PC-9 (cell line): Measurements from ENCODE around the gene PIGB.
"Not testable (repeated sequence)": the region's sequence is repeated elsewhere in the genome, so short reads cannot be mapped to it uniquely, and the experiment has no call there.

Experiments used
- EZH2 ChIP-seq: fragments of 200-600 bp; sonication (generic); IDR thresholded peaks from 2 replicates; pipeline ENCODE4 v1.8.0; 2017; ENCODE audit warnings: antibody characterized with exemption, low read depth
- TF ChIP-seq, protein P1 (sequence below): fragments of 200-600 bp; sonication (generic); conservative IDR thresholded peaks from 2 replicates; pipeline ENCODE4 v1.6.1; 2017; ENCODE audit warnings: mixed run types, antibody characterized with exemption, mild to moderate bottlenecking, moderate library complexity

DNA sequence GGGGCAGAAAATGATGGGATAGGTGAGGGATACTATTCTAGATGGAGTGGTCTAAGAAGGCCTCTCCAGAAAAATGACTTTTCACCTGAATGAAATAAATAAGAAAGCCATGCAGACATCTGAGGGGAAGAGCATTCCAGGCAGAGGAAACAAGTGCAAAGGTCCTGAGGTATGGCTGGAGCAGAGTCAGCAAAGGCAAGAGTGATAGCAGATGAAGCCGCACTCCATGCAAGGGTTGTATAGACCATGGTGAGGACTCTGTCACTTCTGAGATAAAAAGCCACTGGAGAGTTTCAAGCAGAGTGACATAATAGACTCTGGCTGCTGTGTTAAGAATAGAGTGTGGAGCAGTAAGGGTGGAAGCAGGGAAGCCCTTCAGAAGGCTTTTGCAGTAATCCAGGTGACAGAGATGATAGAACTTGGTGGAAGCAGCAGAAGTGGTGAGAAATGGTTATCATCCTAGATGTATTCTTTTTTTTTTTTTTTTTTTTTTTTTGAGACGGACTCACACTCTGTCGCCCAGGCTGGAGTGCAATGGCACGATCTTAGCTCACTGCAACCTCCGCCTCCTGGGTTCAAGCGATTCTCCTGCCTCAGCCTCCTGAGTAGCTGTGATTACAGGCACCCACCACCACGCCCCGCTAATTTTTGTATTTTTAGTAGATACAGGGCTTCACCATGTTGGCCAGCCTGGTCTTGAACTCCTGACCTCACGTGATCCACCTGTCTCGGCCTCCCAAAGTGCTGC is 32.4 kb upstream of the PIGB start:
- TF ChIP-seq EZH2, result not testable (repeated sequence)
- TF ChIP-seq, protein P1, sequence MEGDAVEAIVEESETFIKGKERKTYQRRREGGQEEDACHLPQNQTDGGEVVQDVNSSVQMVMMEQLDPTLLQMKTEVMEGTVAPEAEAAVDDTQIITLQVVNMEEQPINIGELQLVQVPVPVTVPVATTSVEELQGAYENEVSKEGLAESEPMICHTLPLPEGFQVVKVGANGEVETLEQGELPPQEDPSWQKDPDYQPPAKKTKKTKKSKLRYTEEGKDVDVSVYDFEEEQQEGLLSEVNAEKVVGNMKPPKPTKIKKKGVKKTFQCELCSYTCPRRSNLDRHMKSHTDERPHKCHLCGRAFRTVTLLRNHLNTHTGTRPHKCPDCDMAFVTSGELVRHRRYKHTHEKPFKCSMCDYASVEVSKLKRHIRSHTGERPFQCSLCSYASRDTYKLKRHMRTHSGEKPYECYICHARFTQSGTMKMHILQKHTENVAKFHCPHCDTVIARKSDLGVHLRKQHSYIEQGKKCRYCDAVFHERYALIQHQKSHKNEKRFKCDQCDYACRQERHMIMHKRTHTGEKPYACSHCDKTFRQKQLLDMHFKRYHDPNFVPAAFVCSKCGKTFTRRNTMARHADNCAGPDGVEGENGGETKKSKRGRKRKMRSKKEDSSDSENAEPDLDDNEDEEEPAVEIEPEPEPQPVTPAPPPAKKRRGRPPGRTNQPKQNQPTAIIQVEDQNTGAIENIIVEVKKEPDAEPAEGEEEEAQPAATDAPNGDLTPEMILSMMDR, result not testable (repeated sequence)
